Measurements from ENCODE around the gene SH3PXD2A. TPM values are rescaled to one million over a fixed set of nuclear protein-coding genes. Genes with fewer than 3 reads are reported as not detected.
"Not testable (repeated sequence)": the region's sequence is repeated elsewhere in the genome, so short reads cannot be mapped to it uniquely, and the experiment has no call there.

SH3PXD2A gene
- total and polyA plus RNA-seq, 12 donors = 5.7 to 34.5 (median 19.2) TPM

GRCh38 chr10:103818105-103818504 is 37.3 kb downstream of the SH3PXD2A start:
- TF ChIP-seq POLR2A (IDR thresholded peaks at IDR 0.05) = no peak
- TF ChIP-seq, protein P1, sequence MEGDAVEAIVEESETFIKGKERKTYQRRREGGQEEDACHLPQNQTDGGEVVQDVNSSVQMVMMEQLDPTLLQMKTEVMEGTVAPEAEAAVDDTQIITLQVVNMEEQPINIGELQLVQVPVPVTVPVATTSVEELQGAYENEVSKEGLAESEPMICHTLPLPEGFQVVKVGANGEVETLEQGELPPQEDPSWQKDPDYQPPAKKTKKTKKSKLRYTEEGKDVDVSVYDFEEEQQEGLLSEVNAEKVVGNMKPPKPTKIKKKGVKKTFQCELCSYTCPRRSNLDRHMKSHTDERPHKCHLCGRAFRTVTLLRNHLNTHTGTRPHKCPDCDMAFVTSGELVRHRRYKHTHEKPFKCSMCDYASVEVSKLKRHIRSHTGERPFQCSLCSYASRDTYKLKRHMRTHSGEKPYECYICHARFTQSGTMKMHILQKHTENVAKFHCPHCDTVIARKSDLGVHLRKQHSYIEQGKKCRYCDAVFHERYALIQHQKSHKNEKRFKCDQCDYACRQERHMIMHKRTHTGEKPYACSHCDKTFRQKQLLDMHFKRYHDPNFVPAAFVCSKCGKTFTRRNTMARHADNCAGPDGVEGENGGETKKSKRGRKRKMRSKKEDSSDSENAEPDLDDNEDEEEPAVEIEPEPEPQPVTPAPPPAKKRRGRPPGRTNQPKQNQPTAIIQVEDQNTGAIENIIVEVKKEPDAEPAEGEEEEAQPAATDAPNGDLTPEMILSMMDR (IDR thresholded peaks at IDR 0.05) = no peak
- H3K9me3 ChIP-seq (replicated peaks in 1 of 3) = no peaks in the 10 kb centered on the region
- peaks cover 0 to 9% of the 10 kb centered on the region in 2 donors for H3K4me1 ChIP-seq (replicated peaks in 1 of 2)
- 83 to 91% (median 85%) methylated on average over 2 to 3 of the region's 3 CpGs for WGBS, 4 donors
- intact Hi-C loops (cut with DNase I) = no loop called here
- H3K27me3 ChIP-seq = no peaks in the 10 kb centered on the region
- no peak overlapping the region for H3K4me3 ChIP-seq
- no peak overlapping the region for H3K27ac ChIP-seq
- no peaks in the 10 kb centered on the region for H3K36me3 ChIP-seq (replicated peaks in 1 of 2)
- no peak for DNase-seq

DNA sequence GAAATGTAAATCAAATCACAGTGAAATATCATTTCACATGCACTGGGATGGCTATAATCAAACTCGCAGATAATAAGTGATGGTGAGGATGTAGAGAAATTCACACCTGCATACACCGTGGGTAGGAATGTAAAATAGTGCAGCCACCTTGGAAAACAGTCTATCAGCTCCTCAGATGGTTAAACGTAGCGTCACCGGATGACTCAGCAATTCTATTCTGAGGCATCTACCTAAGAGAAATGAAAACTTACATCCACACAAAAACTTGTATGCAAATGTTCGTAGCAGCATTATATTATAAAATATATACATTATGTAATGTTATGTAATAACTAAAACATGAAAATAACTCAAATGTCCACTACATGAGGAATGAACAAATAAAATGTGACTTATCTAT is 38.9 kb downstream of the SH3PXD2A start:
- Histone ChIP-seq H3K9me3 (replicated peaks in 1 of 3) (no peaks in the 10 kb centered on the region), H3K4me3 (no peak overlapping the region), H3K36me3 (replicated peaks in 1 of 2) (no peaks in the 10 kb centered on the region), H3K27ac (no peak overlapping the region), H3K27me3 (no peaks in the 10 kb centered on the region), H3K4me1 (replicated peaks in 1 of 2) (peaks cover 0 to 12% of the 10 kb centered on the region in 2 donors)
- DNase-seq = no peak
- TF ChIP-seq, protein P1 (IDR thresholded peaks at IDR 0.05) = no peak
- TF ChIP-seq POLR2A (IDR thresholded peaks at IDR 0.05) = no peak
- intact Hi-C loops (cut with DNase I) = no loop called here
- WGBS, 4 donors = 60 to 80% (median 72%) methylated on average over 6 of the region's 6 CpGs

- no peak for DNase-seq
- no peak for TF ChIP-seq POLR2A (IDR thresholded peaks at IDR 0.05)
- TF ChIP-seq, protein P1 (IDR thresholded peaks at IDR 0.05) = no peak
- intact Hi-C loops (cut with DNase I) = no loop called here
- H3K27ac ChIP-seq = no peak overlapping the region
- no peaks in the 10 kb centered on the region for H3K27me3 ChIP-seq
- WGBS, 4 donors = 78 to 83% (median 80%) methylated on average over 4 of the region's 4 CpGs
- H3K4me3 ChIP-seq = no peak overlapping the region
- no peaks in the 10 kb centered on the region for H3K36me3 ChIP-seq (replicated peaks in 1 of 2)
- no peaks in the 10 kb centered on the region for H3K9me3 ChIP-seq (replicated peaks in 1 of 3)
- H3K4me1 ChIP-seq (replicated peaks in 1 of 2) = peaks cover 0 to 3% of the 10 kb centered on the region in 2 donors
These were observed 40.6 kb downstream of the SH3PXD2A start for GRCh38 chr10:103814626-103815370.

DNA sequence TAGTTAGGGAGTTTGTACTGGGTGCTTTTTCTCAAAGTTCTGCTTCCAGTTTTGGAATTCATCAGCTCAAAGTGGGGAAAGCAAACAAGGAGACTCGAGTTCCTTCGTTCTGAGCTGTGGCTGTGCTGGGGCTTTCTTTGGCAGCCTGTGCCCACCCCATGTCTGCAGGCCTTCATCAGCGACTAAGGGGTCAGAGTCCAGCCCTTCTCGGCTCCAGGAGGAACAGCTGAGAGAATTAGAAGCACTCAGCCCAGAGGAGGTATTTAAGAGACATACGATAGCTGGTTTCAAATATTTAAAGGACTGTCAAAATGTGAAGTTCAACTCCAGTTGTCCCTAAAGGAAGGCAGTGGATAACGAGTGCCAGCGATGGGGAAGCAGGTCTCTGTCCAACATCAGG is 41.3 kb downstream of the SH3PXD2A start:
- 70 to 79% (median 77%) methylated on average over 5 to 7 of the region's 7 CpGs for WGBS, 4 donors
- Histone ChIP-seq H3K27ac (no peak overlapping the region), H3K9me3 (replicated peaks in 1 of 3) (no peaks in the 10 kb centered on the region), H3K4me1 (replicated peaks in 1 of 2) (peaks cover 0 to 3% of the 10 kb centered on the region in 2 donors), H3K27me3 (no peaks in the 10 kb centered on the region), H3K4me3 (no peak overlapping the region), H3K36me3 (replicated peaks in 1 of 2) (no peaks in the 10 kb centered on the region)
- intact Hi-C loops (cut with DNase I) = no loop called here
- no peak for DNase-seq
- TF ChIP-seq, protein P1 (IDR thresholded peaks at IDR 0.05) = no peak
- TF ChIP-seq POLR2A (IDR thresholded peaks at IDR 0.05) = no peak

DNA sequence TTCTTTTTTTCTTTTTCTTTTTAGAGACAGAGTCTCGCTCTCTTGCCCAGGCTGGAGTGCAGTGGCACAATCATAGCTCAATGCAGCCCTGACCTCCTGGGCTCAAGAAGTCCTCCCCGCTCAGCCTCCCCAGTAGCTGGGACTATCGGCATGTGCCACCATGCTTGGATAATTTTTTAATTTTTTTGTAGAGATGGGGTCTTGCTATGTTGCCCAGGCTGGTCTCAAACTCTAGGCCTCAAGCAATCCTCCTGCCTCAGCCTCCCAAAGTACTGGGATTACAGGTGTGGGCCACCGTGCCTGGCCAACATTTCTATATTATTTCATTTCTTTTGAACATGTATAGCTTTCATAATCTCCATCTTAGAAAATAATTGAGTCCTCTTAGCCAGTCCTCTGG is 42.1 kb downstream of the SH3PXD2A start:
- H3K36me3 ChIP-seq (replicated peaks in 1 of 2); intact Hi-C loops (cut with DNase I); H3K4me3 ChIP-seq; H3K27me3 ChIP-seq; H3K9me3 ChIP-seq (replicated peaks in 1 of 3); DNase-seq; H3K27ac ChIP-seq; H3K4me1 ChIP-seq (replicated peaks in 1 of 2): not testable (repeated sequence)
- WGBS, 4 donors = 94 to 98% (median 97%) methylated on average over 4 of the region's 4 CpGs

Measured in adrenal gland (tissue), 12 donors.